Measurements from ENCODE around the gene MSMB. TPM values are rescaled to one million over a fixed set of nuclear protein-coding genes. Genes with fewer than 3 reads are reported as not detected.

Gene MSMB
- total and polyA plus RNA-seq, 9 of the 15 experiments (the other 6 are each of a cell fraction or from before 2014, with no cell fraction given), result 0.21 to 0.60 TPM; not detected in 7

DNA sequence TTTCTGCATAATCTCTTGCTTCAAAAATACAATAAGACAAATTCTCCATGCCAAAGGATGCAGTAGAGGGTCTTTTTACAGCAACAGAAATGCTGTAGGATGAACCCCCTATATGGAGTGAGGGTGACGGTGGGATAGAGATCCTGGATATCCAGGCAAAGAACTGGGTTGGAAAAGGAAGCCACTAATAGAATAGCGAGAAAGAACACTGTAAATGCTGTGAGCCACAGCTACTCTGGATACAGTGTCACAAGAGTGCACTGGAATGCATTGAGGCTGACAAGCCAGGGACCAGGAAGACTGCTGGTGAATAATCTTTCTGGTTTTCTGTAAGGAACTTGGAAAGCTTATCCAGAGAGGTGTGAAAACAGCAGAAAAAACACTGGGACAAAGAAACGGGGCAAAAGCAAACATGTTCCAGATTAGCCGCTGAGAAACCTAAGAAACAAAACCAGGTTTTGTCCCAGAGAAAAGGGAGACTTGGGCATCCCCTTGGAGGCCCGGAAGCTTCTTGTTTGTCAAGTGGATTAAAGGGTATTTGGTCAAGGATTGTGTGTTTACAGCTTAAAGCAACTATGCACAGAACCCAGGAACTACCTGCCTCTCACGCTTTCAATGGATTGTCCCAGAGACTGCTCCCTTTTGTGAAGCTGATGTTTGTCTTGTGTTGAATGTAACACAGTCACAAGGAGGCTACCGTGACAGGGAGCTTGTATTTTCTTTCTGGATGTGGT is 6.2 kb upstream of the MSMB start:
- Histone ChIP-seq H3K4me2 (ENCODE audit: insufficient read depth, low read length) (no peak overlapping the region), H3K9me3 (replicated peaks; ENCODE audit: control insufficient read depth, insufficient read depth, low read depth, low read length) (0 out of 2 replicates have a peak, but pooled peaks cover 2% of the 10 kb centered on the region), H3K9ac (ENCODE audit: insufficient read depth in 1 of 2, low read depth in 2 of 2, low read length in 2 of 2) (no peak overlapping the region), H2AFZ (ENCODE audit: low read depth, low read length) (peak overlapping the region; percentile 46), H3K36me3 (ENCODE audit: control insufficient read depth, insufficient read depth, low read length) (no peaks in the 10 kb centered on the region), H3K4me3 (no peak overlapping the region), H4K20me1 (replicated peaks; ENCODE audit: control insufficient read depth, insufficient read depth, low read length) (no peaks in the 10 kb centered on the region), H3K4me1 (replicated peaks in 1 of 2; ENCODE audit: control insufficient read depth in 2 of 2, insufficient read depth in 2 of 2, low read length in 2 of 2) (peaks cover 4 to 22% of the 10 kb centered on the region in 2 experiments; a peak in 4 of 5 replicates), H3K9me1 (ENCODE audit: control insufficient read depth, insufficient read depth, low read length) (no peaks in the 10 kb centered on the region), H3K79me2 (ENCODE audit: control insufficient read depth, insufficient read depth, low read length) (no peaks in the 10 kb centered on the region), H3K27ac (ENCODE audit: extremely low read depth, low read depth, low read length) (no peak overlapping the region), H3K27me3 (ENCODE audit: control insufficient read depth in 2 of 2, insufficient read depth in 2 of 2, low read length in 2 of 2) (no peaks in the 10 kb centered on the region)
- 53% methylated on average over 7 of the region's 7 CpGs for WGBS (ENCODE audit: insufficient coverage, low coverage, missing lambda C conversion rate)
- ChIA-PET POLR2A (interaction anchor here (0.6 to 1.3 kb wide), 4 partner anchors 8 to 29 kb away, joined by 3 read pairs; no protein-coding TSS in a partner anchor), CTCF (ENCODE audit: low intra/inter-chr PET ratio) (no interaction called here)
- no peak for DNase-seq (ENCODE audit: extremely low read depth in 1 of 4, low spot score in 3 of 4)
- in situ Hi-C loops (cut with MboI) (no loop called here), intact Hi-C loops (cut with micrococcal nuclease) (no loop called here)
- TF ChIP-seq, protein P1, sequence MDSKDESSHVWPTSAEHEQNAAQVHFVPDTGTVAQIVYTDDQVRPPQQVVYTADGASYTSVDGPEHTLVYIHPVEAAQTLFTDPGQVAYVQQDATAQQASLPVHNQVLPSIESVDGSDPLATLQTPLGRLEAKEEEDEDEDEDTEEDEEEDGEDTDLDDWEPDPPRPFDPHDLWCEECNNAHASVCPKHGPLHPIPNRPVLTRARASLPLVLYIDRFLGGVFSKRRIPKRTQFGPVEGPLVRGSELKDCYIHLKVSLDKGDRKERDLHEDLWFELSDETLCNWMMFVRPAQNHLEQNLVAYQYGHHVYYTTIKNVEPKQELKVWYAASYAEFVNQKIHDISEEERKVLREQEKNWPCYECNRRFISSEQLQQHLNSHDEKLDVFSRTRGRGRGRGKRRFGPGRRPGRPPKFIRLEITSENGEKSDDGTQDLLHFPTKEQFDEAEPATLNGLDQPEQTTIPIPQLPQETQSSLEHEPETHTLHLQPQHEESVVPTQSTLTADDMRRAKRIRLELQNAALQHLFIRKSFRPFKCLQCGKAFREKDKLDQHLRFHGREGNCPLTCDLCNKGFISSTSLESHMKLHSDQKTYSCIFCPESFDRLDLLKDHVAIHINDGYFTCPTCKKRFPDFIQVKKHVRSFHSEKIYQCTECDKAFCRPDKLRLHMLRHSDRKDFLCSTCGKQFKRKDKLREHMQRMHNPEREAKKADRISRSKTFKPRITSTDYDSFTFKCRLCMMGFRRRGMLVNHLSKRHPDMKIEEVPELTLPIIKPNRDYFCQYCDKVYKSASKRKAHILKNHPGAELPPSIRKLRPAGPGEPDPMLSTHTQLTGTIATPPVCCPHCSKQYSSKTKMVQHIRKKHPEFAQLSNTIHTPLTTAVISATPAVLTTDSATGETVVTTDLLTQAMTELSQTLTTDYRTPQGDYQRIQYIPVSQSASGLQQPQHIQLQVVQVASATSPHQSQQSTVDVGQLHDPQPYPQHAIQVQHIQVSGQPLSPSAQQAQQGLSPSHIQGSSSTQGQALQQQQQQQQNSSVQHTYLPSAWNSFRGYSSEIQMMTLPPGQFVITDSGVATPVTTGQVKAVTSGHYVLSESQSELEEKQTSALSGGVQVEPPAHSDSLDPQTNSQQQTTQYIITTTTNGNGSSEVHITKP (IDR thresholded peaks at IDR 0.05; ENCODE audit: partially characterized antibody), result peak; percentile 84
- TF ChIP-seq ETV6 (IDR thresholded peaks at IDR 0.05; ENCODE audit: borderline replicate concordance in 1 of 2, low read depth in 2 of 2, low read length in 1 of 2) (no peak), ETV6 (CRISPR knock-in tag; IDR thresholded peaks at IDR 0.05; ENCODE audit: borderline replicate concordance) (no peak)
- FAIRE-seq, result no peak
- ATAC-seq, result no peak
- BruUV-seq (replicated peaks), result no TSS peak
